Measurements from ENCODE around the gene CHD2.

CHD2 gene

GRCh38 chr15:92885224-92886041, 14.7 kb upstream of the CHD2 start:
- no peak for DNase-seq

- no peak for DNase-seq
Measured at GRCh38 chr15:92886042-92886537, 14.0 kb upstream of the CHD2 start.

GRCh38 chr15:92886815-92887214, 13.3 kb upstream of the CHD2 start:
- DNase-seq = no peak

GRCh38 chr15:92887869-92888268, 12.3 kb upstream of the CHD2 start:
- no peak for DNase-seq

GRCh38 chr15:92889390-92890107, 10.6 kb upstream of the CHD2 start:
- DNase-seq = no peak

- no peak for DNase-seq
Measured at GRCh38 chr15:92891533-92892200, 8.5 kb upstream of the CHD2 start.

- no peak for DNase-seq
Measured at GRCh38 chr15:92892201-92892555, 7.9 kb upstream of the CHD2 start.

GRCh38 chr15:92893200-92893599, 6.9 kb upstream of the CHD2 start:
- no peak for DNase-seq

- no peak for DNase-seq
Measured at GRCh38 chr15:92896561-92896960, 3.6 kb upstream of the CHD2 start.

- DNase-seq = no peak
Measured at GRCh38 chr15:92897620-92898019, 2.5 kb upstream of the CHD2 start.

- no peak for DNase-seq
Measured at GRCh38 chr15:92898988-92899582, 1.0 kb upstream of the CHD2 start.

GRCh38 chr15:92899601-92899947, 550 bp upstream of the CHD2 start:
- no peak for DNase-seq

GRCh38 chr15:92900731-92901071, 577 bp downstream of the CHD2 start:
- DNase-seq = no peak

GRCh38 chr15:92901072-92901761, 1.1 kb downstream of the CHD2 start:
- DNase-seq = no peak

- DNase-seq = no peak
Measured at GRCh38 chr15:92901995-92902394, 1.9 kb downstream of the CHD2 start.

- DNase-seq = no peak
Measured at GRCh38 chr15:92902737-92903593, 2.8 kb downstream of the CHD2 start.

- DNase-seq = no peak
Measured at GRCh38 chr15:92903631-92903965, 3.5 kb downstream of the CHD2 start.

GRCh38 chr15:92903966-92904721, 4.0 kb downstream of the CHD2 start:
- peak; percentile 90 for DNase-seq

GRCh38 chr15:92904722-92905571, 4.8 kb downstream of the CHD2 start:
- no peak for DNase-seq

GRCh38 chr15:92906020-92906419, 5.9 kb downstream of the CHD2 start:
- DNase-seq = no peak

All from NCI-H1105 (cell line).